NCI-H128 (cell line): ENCODE data around the gene WNT2.
"Not testable (repeated sequence)": the region's sequence is repeated elsewhere in the genome, so short reads cannot be mapped to it uniquely, and the experiment has no call there.

Experiments used
- DNase-seq: peaks from one replicate; lab custom pipeline; 2025; ENCODE audit not compliant: unreplicated experiment; lab: John Stamatoyannopoulos, UW

WNT2 gene

DNA sequence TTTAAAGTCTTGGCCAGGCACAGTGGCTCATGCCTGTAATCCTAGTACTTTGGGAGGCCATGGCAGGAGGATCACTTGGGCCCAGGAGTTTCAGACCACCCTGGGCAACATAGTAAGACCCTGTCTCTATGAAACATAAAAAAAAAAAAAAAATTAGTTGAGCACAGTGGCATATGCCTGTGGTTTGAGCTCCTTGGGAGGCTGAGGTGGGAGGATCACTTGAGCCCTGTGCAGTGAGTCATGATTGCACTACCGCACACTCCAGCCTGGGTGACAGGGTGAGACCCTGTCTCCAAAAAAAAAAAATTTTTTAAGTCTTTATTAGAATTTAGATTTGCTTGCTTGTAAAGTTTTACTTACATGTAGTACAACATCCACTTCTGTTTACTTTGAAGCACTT lies 14.0 kb downstream of the WNT2 start:
- DNase-seq: no peak

- DNase-seq: no peak
These were observed 20.5 kb downstream of the WNT2 start for GRCh38 chr7:117302396-117302795.

DNA sequence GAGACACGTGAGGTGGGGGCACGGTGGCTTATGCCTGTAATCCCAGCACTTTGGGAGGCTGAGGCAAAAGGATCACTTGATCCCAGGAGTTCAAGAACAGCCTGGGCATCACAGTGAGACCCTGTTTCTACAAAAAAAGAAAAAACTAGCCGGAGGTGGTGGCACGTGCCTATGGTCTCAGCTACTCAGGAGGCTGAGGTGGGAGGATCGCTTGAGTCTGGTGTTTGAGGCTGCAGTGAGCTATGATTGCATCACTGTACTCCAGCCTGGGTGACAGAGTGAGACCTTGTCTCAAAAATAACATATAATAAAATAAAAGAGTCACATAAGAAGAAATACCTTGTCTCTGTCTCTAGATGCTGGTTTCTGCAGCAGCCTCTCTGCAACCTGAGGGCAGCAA lies 22.4 kb downstream of the WNT2 start:
- not testable (repeated sequence) for DNase-seq

DNA sequence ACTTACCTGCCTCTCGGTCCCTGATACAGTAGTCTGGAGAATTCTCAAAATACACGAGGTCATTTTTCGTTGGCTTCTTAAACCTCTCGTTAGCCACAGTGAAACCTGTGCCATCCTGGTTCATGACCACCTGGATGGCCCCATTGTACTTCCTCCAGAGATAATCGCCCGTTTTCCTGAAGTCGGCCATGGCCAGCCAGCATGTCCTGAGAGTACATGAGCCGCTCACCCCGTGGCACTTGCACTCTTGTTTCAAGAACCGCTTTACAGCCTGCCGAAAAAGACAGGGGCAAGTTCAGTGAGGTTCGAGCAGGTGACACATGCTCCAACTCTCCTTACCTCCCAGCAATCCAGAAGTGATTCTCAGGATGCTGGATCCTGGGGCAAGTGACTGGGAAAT lies 25.3 kb downstream of the WNT2 start:
- no peak for DNase-seq

DNA sequence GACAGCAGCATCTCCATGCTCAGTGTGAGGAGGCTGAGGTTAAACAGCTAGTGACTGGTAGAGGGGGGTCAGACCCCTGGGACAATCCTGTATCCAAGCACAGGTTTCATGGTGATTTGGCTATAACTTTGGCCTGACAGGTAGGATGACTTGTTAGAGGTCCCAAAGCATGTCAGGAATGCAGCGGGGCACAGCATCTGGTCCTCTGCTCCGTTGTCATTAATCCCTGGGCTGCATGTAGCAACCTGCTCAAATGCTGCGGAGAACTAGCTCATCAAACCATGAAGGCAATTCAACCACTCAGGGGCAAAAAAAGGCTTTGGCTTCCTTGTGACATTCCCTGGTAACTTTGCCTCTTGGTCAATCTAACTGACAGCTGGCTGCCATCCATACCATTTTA lies 26.8 kb downstream of the WNT2 start:
- DNase-seq: no peak

- no peak for DNase-seq
These were observed 37.0 kb downstream of the WNT2 start for GRCh38 chr7:117285826-117286225.

- DNase-seq: no peak
These were observed 38.2 kb downstream of the WNT2 start for GRCh38 chr7:117284692-117285091.

DNA sequence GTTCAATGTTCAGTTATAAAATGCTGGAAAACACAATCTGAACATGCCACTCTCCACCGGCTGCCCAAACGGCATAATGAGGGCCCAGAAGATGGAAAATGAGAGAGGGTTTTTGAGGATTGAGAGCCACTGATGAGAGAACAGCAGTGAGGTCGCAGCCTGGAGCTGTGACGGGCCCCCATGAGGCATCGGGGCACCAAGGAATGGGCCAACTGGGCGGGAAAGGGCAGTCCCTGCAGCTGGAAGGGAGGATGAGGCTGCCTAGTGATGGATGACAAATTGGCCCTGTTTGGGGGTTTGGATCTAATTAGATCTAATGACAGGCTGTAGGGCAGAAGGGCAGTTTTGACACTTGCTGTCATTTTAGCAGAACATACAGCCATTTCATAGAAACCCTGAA lies 39.1 kb downstream of the WNT2 start:
- no peak for DNase-seq

DNA sequence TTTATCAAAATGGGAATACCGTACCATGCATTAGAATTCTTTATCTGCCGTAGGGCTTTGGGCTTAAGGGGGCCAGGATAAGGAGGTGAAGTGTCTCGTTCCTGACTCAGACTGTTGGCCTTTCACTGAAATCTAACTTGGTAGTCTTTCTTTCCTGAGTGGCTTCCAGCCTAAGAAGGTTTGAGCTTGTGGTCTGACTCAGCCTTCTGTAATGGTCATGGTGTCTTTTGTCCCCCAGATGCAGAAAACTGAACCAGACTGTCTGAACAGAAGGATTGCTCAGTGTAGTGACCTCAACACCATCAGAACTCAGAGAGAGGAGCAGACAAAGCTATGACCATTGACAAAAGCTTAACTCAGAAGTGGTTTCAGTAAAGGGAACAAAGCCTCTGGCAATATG lies 39.5 kb downstream of the WNT2 start:
- no peak for DNase-seq

DNA sequence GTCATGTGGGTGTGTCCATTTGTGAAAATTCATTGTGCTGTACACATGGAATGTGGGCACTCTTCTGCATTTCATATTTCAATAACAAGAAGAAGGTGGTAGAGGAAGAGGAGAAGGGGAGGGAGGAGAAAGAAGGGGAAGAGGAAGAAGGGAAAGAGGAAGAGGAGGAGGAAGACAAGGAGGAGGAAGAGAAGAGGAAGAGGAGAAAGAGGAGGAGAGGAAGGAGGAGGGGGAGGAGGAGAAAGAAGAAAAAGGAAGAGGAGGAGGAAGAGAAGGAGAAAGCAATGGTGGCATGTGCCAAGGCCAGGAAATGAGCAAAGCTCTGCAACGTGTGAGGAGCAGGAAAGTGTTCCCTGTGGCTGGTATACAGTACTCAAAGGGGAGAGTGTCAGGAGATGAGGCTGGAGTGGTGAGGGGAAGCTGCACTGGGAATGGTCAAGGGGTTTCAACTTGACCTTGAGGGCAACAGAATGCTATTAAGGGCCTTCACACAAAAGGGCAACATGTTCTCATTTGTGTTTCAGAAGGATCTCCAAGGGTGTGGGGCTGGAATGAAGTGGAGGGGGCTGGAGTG lies 40.5 kb downstream of the WNT2 start:
- no peak for DNase-seq

GRCh38 chr7:117281562-117281961 lies 41.3 kb downstream of the WNT2 start:
- DNase-seq: no peak

DNA sequence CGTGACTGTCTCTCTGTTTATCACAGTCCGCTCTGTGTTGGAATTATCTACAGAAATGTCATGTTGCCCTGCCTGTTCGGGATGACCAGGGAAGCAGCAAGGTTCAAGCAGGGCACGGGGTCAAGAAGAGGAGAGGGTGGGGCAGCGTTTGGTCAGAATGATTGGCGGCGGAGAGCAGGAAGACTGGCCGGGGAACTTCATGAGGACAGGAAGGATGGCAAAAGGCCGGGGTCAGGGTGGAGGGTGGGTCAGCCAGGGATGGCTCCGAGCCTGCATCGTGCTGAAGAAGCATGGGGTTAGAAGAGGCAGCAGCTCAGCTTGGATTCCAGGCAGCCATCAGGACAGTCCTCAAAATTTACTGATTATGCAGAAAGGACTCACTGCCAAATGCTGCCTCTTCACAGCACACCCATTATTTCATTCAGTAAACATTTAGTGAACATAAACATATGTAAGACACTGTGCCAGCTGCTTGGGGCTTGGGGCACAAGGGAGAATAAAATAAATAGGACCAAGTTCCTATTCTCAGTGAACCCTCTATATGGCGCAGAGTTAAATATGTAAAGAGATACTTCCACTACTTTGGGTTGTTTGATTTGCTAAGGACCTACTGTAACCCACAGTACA lies 42.8 kb downstream of the WNT2 start:
- DNase-seq: no peak

DNA sequence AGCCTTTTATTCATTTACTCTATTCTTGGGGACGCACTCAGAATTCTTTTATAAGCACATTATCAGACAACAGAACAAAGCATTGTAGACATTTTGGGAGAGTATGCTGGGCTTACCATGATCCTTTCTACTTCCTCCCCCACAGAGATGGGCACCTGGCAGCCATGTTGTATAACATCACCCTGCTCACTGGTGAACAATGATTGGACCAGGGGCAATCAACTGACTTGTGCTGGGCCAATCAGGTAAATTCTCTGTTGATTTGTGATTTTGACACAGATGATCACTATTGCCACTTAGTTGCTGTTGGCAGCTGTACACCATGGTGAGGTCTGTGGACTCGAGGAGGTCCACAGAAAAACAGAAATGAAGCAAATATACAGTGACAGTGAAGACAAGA lies 43.7 kb downstream of the WNT2 start:
- DNase-seq: no peak

DNA sequence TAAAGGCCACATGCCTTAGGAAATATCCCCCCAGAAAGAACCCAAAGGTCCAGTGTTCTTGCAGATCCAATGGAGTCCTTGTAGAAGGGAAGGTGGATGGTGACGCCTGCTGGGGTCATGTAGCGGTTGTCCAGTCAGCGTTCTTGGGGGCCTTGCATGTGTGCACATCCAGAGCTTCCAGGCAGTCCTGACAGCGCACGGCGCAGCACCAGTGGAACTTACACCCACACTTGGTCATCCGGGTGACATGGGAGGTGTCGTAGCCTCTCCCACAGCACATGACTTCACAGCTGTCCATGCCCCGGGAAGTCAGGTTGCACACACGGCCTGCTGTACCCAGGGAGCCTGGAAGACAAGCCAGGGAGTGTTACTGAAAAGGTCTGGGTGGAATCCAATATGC lies 44.8 kb downstream of the WNT2 start:
- no peak for DNase-seq

- no peak for DNase-seq
These were observed 45.3 kb downstream of the WNT2 start for GRCh38 chr7:117277576-117277975.

DNA sequence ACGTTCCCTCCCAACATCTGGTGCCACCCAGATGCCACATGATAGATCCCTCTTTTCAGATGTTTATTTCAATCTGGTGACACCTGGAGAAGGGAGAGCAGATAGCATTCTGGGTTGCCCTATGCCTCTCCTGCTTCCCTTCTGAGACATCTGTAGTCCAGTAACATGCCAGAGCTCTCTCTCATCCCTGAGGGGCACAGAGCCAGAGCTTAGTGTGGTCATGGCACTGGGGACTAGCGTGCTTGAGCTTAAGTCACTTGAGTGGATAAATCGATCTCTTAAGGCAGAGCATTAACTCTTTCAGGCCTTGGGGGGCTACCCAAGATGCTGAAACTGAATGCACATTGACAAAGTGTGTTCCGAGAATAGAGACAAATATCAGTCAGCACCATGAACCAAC lies 47.9 kb downstream of the WNT2 start:
- DNase-seq: no peak

DNA sequence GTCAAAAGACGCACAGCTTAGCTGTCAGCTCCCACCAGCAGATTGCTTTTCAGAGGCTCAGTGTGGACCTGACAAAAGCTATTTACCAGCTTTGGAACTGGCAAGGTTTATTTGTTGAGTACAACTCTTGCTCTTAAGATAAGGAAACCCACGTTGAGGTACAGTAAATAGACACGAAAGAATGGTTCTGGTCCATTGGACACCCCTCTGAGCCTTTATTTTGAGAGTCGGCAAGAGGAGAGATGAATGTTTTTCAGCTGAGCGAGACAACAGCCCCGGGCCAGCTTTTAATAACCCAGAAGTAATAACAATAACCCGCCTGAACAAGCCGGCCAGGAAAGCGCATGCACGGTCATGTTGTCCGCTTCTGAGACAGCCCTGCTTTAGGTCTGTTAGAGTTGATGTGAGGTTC lies 49.0 kb downstream of the WNT2 start:
- DNase-seq: peak; percentile 30

DNA sequence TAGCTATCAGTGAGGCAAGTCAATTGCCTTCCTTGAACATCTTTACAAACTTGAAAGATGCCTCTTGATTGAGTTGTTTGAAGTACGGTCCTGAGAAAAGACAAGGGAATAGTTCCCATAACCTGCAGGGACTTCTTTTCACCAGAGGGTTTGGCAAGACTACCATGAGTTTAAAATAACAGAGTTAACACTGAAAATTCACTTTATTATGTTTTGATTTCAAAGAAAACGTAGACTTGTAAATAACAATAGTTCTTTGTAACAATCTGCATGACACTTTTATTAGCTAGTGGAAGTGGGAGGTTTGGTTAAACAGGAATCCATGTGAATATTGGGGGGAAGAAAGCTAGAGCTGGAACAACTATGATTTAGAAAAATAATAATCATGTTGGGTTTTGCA lies 49.5 kb downstream of the WNT2 start:
- DNase-seq: no peak

- DNase-seq: no peak
These were observed 50.7 kb downstream of the WNT2 start for GRCh38 chr7:117272017-117272759.

DNA sequence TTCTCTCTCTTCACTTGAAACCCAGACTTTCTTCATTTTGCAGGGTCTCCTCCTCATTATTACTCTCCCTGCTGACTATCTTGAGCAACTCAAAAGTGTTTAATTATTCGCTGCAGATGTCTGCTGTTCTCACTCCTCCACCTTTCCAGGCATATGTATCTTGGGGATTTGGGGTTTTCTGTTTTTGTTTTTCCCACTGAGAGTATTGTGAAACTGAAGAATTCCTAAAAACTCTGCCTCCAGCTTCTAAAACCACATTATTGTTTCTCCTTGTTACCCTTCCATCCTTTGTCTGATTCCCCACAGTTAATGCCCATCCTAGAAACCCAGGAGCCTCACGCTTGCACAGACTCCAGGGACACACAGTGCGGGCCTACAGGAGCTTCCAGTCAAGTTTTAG lies 51.3 kb downstream of the WNT2 start:
- no peak for DNase-seq

- DNase-seq: no peak
These were observed 52.5 kb downstream of the WNT2 start for GRCh38 chr7:117270371-117270770.

DNA sequence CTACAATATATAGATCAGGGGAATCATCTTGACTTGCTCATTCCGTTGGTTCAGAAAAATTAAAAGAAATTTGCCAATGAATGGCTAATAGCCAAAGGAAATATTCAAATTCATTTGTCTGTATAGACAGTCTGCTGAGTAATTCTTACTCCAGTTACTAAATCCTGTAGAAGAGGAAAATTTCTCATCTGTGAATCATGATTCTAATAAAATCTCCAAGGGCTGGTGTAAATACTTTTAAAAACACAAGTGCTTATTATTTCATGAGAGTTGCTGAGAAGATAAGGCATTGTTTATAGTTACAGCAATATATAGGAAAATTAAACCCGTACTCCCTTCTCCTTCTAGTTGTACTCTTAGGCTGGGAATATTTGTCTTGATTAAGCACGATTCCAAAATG lies 53.0 kb downstream of the WNT2 start:
- no peak for DNase-seq

- DNase-seq: no peak
These were observed 53.4 kb downstream of the WNT2 start for GRCh38 chr7:117269417-117269816.
